Neural cell (in vitro differentiated cells): ENCODE measurements around the gene RABL6. TPM values are rescaled to one million over a fixed set of nuclear protein-coding genes. Genes with fewer than 3 reads are reported as not detected.

Experiments used
- H2AFZ ChIP-seq: fragments of 200-600, 300-800 bp; sonication (generic), shearing (Covaris generic); 2 replicates; pipeline ENCODE4 v1.6.0; 2014; ENCODE audit warnings: low read depth, mild to moderate bottlenecking, antibody characterized with exemption, low read length, moderate library complexity
- H3F3A ChIP-seq: fragments of 200-600 bp; shearing (Covaris generic); 2 replicates; pipeline ENCODE4 v1.6.1; 2016; ENCODE audit warnings: mild to moderate bottlenecking, moderate library complexity, mixed read lengths, antibody characterized with exemption, low read length; ENCODE audit not compliant: insufficient read depth, poor library complexity, severe bottlenecking
- H3K27ac ChIP-seq: fragments of 200-600, 300-800 bp; sonication (generic), shearing (Covaris generic); 2 replicates; pipeline ENCODE4 v1.5.1; 2014; ENCODE audit warnings: mild to moderate bottlenecking, low read length, moderate library complexity
- H3K27me3 ChIP-seq: fragments of 300-800, 200-600 bp; sonication (generic), shearing (Covaris generic); 2 replicates; pipeline ENCODE4 v1.6.0; 2014; ENCODE audit warnings: mild to moderate bottlenecking, low read depth, low read length, moderate library complexity; ENCODE audit not compliant: insufficient read depth
- H3K36me3 ChIP-seq: fragments of 300-800, 200-600 bp; sonication (generic), shearing (Covaris generic); 2 replicates; pipeline ENCODE4 v1.5.1; 2014; ENCODE audit warnings: mild to moderate bottlenecking, antibody characterized with exemption, low read length, moderate library complexity; ENCODE audit not compliant: insufficient read depth
- H3K4me2 ChIP-seq: fragments of 300-800, 200-600 bp; sonication (generic), shearing (Covaris generic); 2 replicates; pipeline ENCODE4 v1.6.0; 2014; ENCODE audit warnings: mild to moderate bottlenecking, low read length
- H3K4me3 ChIP-seq: fragments of 300-800, 200-600 bp; sonication (generic), shearing (Covaris generic); 2 replicates; pipeline ENCODE4 v1.5.1; 2014; ENCODE audit warnings: mild to moderate bottlenecking, low read length, moderate library complexity
- H3K79me2 ChIP-seq: fragments of 200-600 bp; shearing (Covaris generic); replicated peaks from 2 replicates; pipeline ENCODE4 v1.6.0; 2014; ENCODE audit warnings: mild to moderate bottlenecking, low read length, moderate library complexity; ENCODE audit not compliant: insufficient read depth
- H3K9ac ChIP-seq: fragments of 300-800, 200-600 bp; sonication (generic), shearing (Covaris generic); 2 replicates; pipeline ENCODE4 v1.6.1; 2016; ENCODE audit warnings: mild to moderate bottlenecking, low read length, mixed read lengths
- H3K9me2 ChIP-seq: fragments of 200-600 bp; shearing (Covaris generic); 2 replicates; pipeline ENCODE4 v1.6.1; 2016; ENCODE audit warnings: mild to moderate bottlenecking, low read length, mixed read lengths; ENCODE audit not compliant: insufficient read depth
- H3K9me3 ChIP-seq: fragments of 200-600, 300-800 bp; sonication (generic), shearing (Covaris generic); 2 replicates; pipeline ENCODE4 v1.6.1; 2016; ENCODE audit warnings: mild to moderate bottlenecking, mixed run types, low read length, moderate library complexity, mixed read lengths
- H4K20me1 ChIP-seq: fragments of 200-600 bp; shearing (Covaris generic); 2 replicates; pipeline ENCODE4 v1.6.1; 2016; ENCODE audit warnings: mild to moderate bottlenecking, mixed run types; ENCODE audit not compliant: insufficient read depth
- CTCF ChIP-seq: fragments of 450-650 bp; IDR thresholded peaks from 2 replicates; pipeline ENCODE4 v1.5.1; 2014; ENCODE audit warnings: antibody characterized with exemption, mild to moderate bottlenecking, moderate library complexity; ENCODE audit not compliant: poor library complexity, severe bottlenecking
- EP300 ChIP-seq: fragments of 450-650 bp; conservative IDR thresholded peaks from 2 replicates; pipeline ENCODE4 v1.6.1; 2014; ENCODE audit warnings: antibody characterized with exemption, mild to moderate bottlenecking, moderate library complexity; ENCODE audit not compliant: poor library complexity, severe bottlenecking
- EZH2 ChIP-seq: fragments of 200-600, 300-800 bp; shearing (Covaris generic), sonication (generic); IDR thresholded peaks from 2 replicates; pipeline ENCODE4 v1.6.1; 2014; ENCODE audit warnings: antibody characterized with exemption, low read length, borderline replicate concordance, mild to moderate bottlenecking; ENCODE audit not compliant: insufficient read depth, poor library complexity, severe bottlenecking
- MXI1 ChIP-seq: fragments of 450-650 bp; conservative IDR thresholded peaks from 2 replicates; pipeline ENCODE4 v1.6.1; 2014; ENCODE audit warnings: antibody characterized with exemption, mild to moderate bottlenecking; ENCODE audit not compliant: poor library complexity, severe bottlenecking
- POLR2AphosphoS5 ChIP-seq: IDR thresholded peaks from 2 replicates; pipeline ENCODE4 v1.6.1; 2012
- RAD21 ChIP-seq: fragments of 450-650 bp; conservative IDR thresholded peaks from 2 replicates; pipeline ENCODE4 v1.6.1; 2014; ENCODE audit warnings: antibody characterized with exemption, mild to moderate bottlenecking, moderate library complexity
- REST ChIP-seq: IDR thresholded peaks from 2 replicates; pipeline ENCODE4 v1.6.1; 2012; ENCODE audit warnings: borderline replicate concordance
- SMC3 ChIP-seq: fragments of 450-650 bp; conservative IDR thresholded peaks from 2 replicates; pipeline ENCODE4 v1.6.1; 2014; ENCODE audit warnings: antibody characterized with exemption, mild to moderate bottlenecking, moderate library complexity; ENCODE audit not compliant: poor library complexity
- TAF1 ChIP-seq: IDR thresholded peaks from 2 replicates; pipeline ENCODE4 v1.6.1; 2012; ENCODE audit warnings: low read depth
- polyA plus RNA-seq: library from polyadenylated mRNA; depleted of rRNA; stranded (reverse); fragments of >200 nt; gene quantifications from 2 replicates; pipeline ENCODE4 v1.2.3, GENCODE V29; 2014

RABL6 gene
- polyA plus RNA-seq, 1 donor from 2014 or later = 46.4 TPM

- H3K9me2 ChIP-seq = no peaks in the 10 kb centered on the region
- H3K4me3 ChIP-seq = no peak overlapping the region
- H2AFZ ChIP-seq = no peak overlapping the region
- no peaks in the 10 kb centered on the region for H4K20me1 ChIP-seq
- H3K27ac ChIP-seq = no peak overlapping the region
- H3K36me3 ChIP-seq = no peaks in the 10 kb centered on the region
- no peaks in the 10 kb centered on the region for H3K27me3 ChIP-seq
- no peak overlapping the region for H3K9ac ChIP-seq
- H3K9me3 ChIP-seq = no peaks in the 10 kb centered on the region
- TF ChIP-seq CTCF = no peak
- TF ChIP-seq POLR2AphosphoS5 = no peak
- no peak for TF ChIP-seq EZH2
- TF ChIP-seq MXI1 = no peak
- TF ChIP-seq TAF1 = no peak
- TF ChIP-seq RAD21 = no peak
- TF ChIP-seq EP300 = no peak
- TF ChIP-seq SMC3 = no peak
- no peak for TF ChIP-seq REST
- H3K79me2 ChIP-seq = no peaks in the 10 kb centered on the region
- no peaks in the 10 kb centered on the region for H3F3A ChIP-seq
- H3K4me2 ChIP-seq = no peak overlapping the region
These were observed 30.8 kb upstream of the RABL6 start for GRCh38 chr9:136776947-136777346.

GRCh38 chr9:136777359-136777758 lies 30.4 kb upstream of the RABL6 start:
- Histone ChIP-seq H2AFZ (no peak overlapping the region), H4K20me1 (no peaks in the 10 kb centered on the region), H3K27me3 (no peaks in the 10 kb centered on the region), H3K9ac (no peak overlapping the region), H3K36me3 (no peaks in the 10 kb centered on the region), H3F3A (no peaks in the 10 kb centered on the region), H3K4me3 (no peak overlapping the region), H3K27ac (no peak overlapping the region), H3K4me2 (no peak overlapping the region), H3K9me2 (no peaks in the 10 kb centered on the region), H3K79me2 (no peaks in the 10 kb centered on the region), H3K9me3 (no peaks in the 10 kb centered on the region)
- TF ChIP-seq EZH2 = no peak
- no peak for TF ChIP-seq POLR2AphosphoS5
- TF ChIP-seq CTCF = no peak
- no peak for TF ChIP-seq REST
- TF ChIP-seq EP300 = no peak
- no peak for TF ChIP-seq MXI1
- no peak for TF ChIP-seq RAD21
- no peak for TF ChIP-seq TAF1
- no peak for TF ChIP-seq SMC3
